Adrenal gland (tissue), 12 donors: ENCODE measurements around the gene INIP. TPM values are rescaled to one million over a fixed set of nuclear protein-coding genes. Genes with fewer than 3 reads are reported as not detected.

Experiments
- DNase-seq, 7 donors: peaks; one replicate each; pipeline ENCODE4 v3.0.0-alpha.2; 2019 to 2020
- H3K27ac ChIP-seq, 5 donors: fragments of 200-600 bp; sonication (generic) in 4 of 5; 1 replicate in 3 of 5; 2 replicates in 2 of 5; pipeline versions ENCODE4 v1.5.1 to v1.8.0; 2016 to 2020; ENCODE audit warnings: mild to moderate bottlenecking in 1 of 5
- H3K27me3 ChIP-seq: fragments of 200-600 bp; 2 replicates; pipeline ENCODE4 v1.8.0; 2021
- H3K36me3 ChIP-seq, 2 donors: fragments of 200-600 bp; replicated peaks in 1 of 2; 1 replicate in 1 of 2; 2 replicates in 1 of 2; pipeline versions ENCODE4 v1.5.1 to v1.8.0; 2018 to 2022
- H3K4me1 ChIP-seq, 2 donors: fragments of 200-600 bp; replicated peaks in 1 of 2; 1 replicate in 1 of 2; 2 replicates in 1 of 2; pipeline versions ENCODE4 v1.5.1 to v1.8.0; 2018 to 2021
- H3K4me3 ChIP-seq, 4 donors: fragments of 200-600 bp; sonication (generic) in 3 of 4; one replicate each; pipeline ENCODE4 v1.5.1; 2016 to 2018
- H3K9me3 ChIP-seq, 3 donors: fragments of 200-600 bp; sonication (generic) in 1 of 3; replicated peaks in 1 of 3; 1 replicate in 2 of 3; 2 replicates in 1 of 3; pipeline versions ENCODE4 v1.5.1 to v1.8.0; 2016 to 2021
- POLR2A ChIP-seq, 2 donors: fragments of 450-650 bp; IDR thresholded peaks; one replicate each; pipeline ENCODE4 v1.6.1; 2017; ENCODE audit warnings: antibody characterized with exemption in 2 of 2, mild to moderate bottlenecking in 2 of 2, moderate library complexity in 1 of 2
- WGBS, 4 donors: extraction: QIAGEN DNeasy Blood & Tissue Kit in 2 of 4; methylation state at CpG; one replicate each; pipeline versions ENCODE4 v1.1.5 to v1.1.7; 2013 to 2017; 5-methylcytosine and 5-hydroxymethylcytosine counted together
- intact Hi-C, 2 donors: fragments of 100-400 bp; cut with DNase I; formaldehyde crosslinking; loops; one replicate each; pipeline versions ENCODE4 v1.14.1 to v1.15.0; 2022 to 2023
- polyA plus RNA-seq, 3 donors: library from polyadenylated mRNA; stranded (reverse); fragments of 200-250 nt in 2 of 3; fragments of 350-450 nt in 1 of 3; fragmentation: Illumina TruSeq in 1 of 3; extraction: RNeasy Lipid Tissue Mini Kit (QIAGEN cat#74804) in 1 of 3; gene quantifications; one replicate each; pipeline ENCODE4 v1.2.3, GENCODE V29; 2013 to 2014
- total RNA-seq, 9 donors: library from RNA; depleted of rRNA in 4 of 9; stranded (reverse); fragments of >200 nt in 4 of 9; fragments of 120-200 nt in 1 of 9; fragmentation: NEBNext Ultra II Directional in 1 of 9; extraction: Animal tissue kit (Norgen Biotek cat#: 25700) in 1 of 9; gene quantifications; one replicate each; pipeline versions ENCODE4 v1.1.0 to v1.2.4, GENCODE V29; 2013 to 2023
- TF ChIP-seq, protein P1 (sequence below), 6 experiments: fragments of 450-650 bp in 4 of 6; fragments of 200-600 bp in 2 of 6; sonication (generic) in 1 of 6; IDR thresholded peaks; 1 replicate in 5 of 6; 2 replicates in 1 of 6; pipeline versions ENCODE4 v1.5.1 to v1.8.0; 2016 to 2021; ENCODE audit warnings: antibody characterized with exemption in 6 of 6, mild to moderate bottlenecking in 2 of 6, moderate library complexity in 1 of 6
- donor health status: healthy with polysubstance abuse.
- donor health status: Bipolar disorder and iron deficiency.
- donor health status: DM: yes; HTN: yes; CAD: no.
- donor health status: DM: no; HTN: no; CAD: no.
- donor health status: DM: no; HTN: no; CAD: no.
- donor health status: DM: yes; HTN: yes; CAD: no.

INIP gene
- total and polyA plus RNA-seq, 12 donors = 5.5 to 28.2 (median 20.0) TPM

DNA sequence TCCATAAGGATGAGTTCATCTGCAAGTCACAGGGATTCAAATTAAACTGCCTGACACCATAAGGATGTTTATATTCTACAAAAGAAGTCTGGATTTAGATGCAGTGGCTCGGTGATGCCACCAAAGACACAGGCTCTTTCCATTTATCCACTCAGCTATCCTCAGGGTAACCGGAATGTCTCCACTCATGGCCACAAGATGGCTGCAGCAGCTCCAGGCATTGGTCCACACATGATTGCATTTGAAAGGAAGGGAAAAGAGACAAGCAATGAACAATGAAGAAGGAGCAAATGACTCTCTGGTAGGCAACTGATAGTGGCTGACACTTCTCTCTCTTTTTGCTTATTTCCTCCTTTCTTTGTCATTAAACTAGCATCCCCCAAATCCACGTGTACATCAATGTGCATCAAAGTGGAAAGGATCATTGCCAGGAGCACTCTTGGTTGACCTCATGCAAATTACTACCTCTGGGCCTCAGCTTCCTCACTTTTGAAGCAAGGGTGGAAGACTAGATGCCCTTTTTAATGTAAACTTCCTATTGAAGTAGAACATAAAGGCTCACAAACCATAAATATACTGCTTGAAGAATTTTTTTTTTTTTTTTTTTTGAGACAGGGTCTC lies 25.4 kb upstream of the INIP start:
- Histone ChIP-seq H3K27ac (no peak overlapping the region), H3K36me3 (no peaks in the 10 kb centered on the region), H3K4me1 (no peaks in the 10 kb centered on the region), H3K4me3 (no peak overlapping the region), H3K9me3 (no peaks in the 10 kb centered on the region), H3K27me3 (no peaks in the 10 kb centered on the region)
- no peak for DNase-seq
- WGBS, 4 donors = 82 to 94% (median 86%) methylated on average over 3 of the region's 3 CpGs
- TF ChIP-seq POLR2A (IDR thresholded peaks at IDR 0.05) = no peak
- TF ChIP-seq, protein P1, sequence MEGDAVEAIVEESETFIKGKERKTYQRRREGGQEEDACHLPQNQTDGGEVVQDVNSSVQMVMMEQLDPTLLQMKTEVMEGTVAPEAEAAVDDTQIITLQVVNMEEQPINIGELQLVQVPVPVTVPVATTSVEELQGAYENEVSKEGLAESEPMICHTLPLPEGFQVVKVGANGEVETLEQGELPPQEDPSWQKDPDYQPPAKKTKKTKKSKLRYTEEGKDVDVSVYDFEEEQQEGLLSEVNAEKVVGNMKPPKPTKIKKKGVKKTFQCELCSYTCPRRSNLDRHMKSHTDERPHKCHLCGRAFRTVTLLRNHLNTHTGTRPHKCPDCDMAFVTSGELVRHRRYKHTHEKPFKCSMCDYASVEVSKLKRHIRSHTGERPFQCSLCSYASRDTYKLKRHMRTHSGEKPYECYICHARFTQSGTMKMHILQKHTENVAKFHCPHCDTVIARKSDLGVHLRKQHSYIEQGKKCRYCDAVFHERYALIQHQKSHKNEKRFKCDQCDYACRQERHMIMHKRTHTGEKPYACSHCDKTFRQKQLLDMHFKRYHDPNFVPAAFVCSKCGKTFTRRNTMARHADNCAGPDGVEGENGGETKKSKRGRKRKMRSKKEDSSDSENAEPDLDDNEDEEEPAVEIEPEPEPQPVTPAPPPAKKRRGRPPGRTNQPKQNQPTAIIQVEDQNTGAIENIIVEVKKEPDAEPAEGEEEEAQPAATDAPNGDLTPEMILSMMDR (IDR thresholded peaks at IDR 0.05) = no peak
- intact Hi-C loops = no loop called here

GRCh38 chr9:112734892-112735291 lies 17.0 kb upstream of the INIP start:
- no peak for DNase-seq
- intact Hi-C loops = no loop called here
- no peaks in the 10 kb centered on the region for H3K9me3 ChIP-seq
- H3K36me3 ChIP-seq = no peaks in the 10 kb centered on the region
- H3K4me1 ChIP-seq = no peaks in the 10 kb centered on the region
- no peak overlapping the region for H3K4me3 ChIP-seq
- no peaks in the 10 kb centered on the region for H3K27me3 ChIP-seq
- TF ChIP-seq, protein P1 (IDR thresholded peaks at IDR 0.05) = no peak
- TF ChIP-seq POLR2A (IDR thresholded peaks at IDR 0.05) = no peak
- H3K27ac ChIP-seq = no peak overlapping the region
- 56 to 70% (median 65%) methylated on average over 2 of the region's 2 CpGs for WGBS, 4 donors

- WGBS, 4 donors = 81 to 90% (median 86%) methylated on average over 7 of the region's 7 CpGs
- no peak for TF ChIP-seq POLR2A (IDR thresholded peaks at IDR 0.05)
- TF ChIP-seq, protein P1 (IDR thresholded peaks at IDR 0.05) = no peak
- intact Hi-C loops = no loop called here
Measured at GRCh38 chr9:112731971-112732370, 14.1 kb upstream of the INIP start.

GRCh38 chr9:112728401-112728800 lies 10.5 kb upstream of the INIP start:
- Histone ChIP-seq H3K9me3 (no peaks in the 10 kb centered on the region), H3K4me3 (no peak overlapping the region), H3K36me3 (no peaks in the 10 kb centered on the region), H3K4me1 (peaks cover 0 to 9% of the 10 kb centered on the region in 2 donors), H3K27me3 (no peaks in the 10 kb centered on the region), H3K27ac (no peak overlapping the region)
- intact Hi-C loops = loop anchor here in 1 of 2 donors (10.0 kb wide), 1 partner anchor 86 kb away; no protein-coding TSS in a partner anchor
- no peak for DNase-seq
- WGBS, 4 donors = 97 to 98% (median 97%) methylated on average over 2 of the region's 2 CpGs
- TF ChIP-seq, protein P1 (IDR thresholded peaks at IDR 0.05) = no peak
- no peak for TF ChIP-seq POLR2A (IDR thresholded peaks at IDR 0.05)

More at GRCh38 chr9:112731971-112732370, 14.1 kb upstream of the INIP start:
- no peak overlapping the region for H3K27ac ChIP-seq
- DNase-seq = no peak
- peaks cover 0 to 4% of the 10 kb centered on the region in 2 donors for H3K4me1 ChIP-seq
- H3K9me3 ChIP-seq = no peaks in the 10 kb centered on the region
- no peaks in the 10 kb centered on the region for H3K36me3 ChIP-seq
- H3K27me3 ChIP-seq = no peaks in the 10 kb centered on the region
- H3K4me3 ChIP-seq = no peak overlapping the region
